ENCODE results near the gene DROSHA.

Gene DROSHA

DNA sequence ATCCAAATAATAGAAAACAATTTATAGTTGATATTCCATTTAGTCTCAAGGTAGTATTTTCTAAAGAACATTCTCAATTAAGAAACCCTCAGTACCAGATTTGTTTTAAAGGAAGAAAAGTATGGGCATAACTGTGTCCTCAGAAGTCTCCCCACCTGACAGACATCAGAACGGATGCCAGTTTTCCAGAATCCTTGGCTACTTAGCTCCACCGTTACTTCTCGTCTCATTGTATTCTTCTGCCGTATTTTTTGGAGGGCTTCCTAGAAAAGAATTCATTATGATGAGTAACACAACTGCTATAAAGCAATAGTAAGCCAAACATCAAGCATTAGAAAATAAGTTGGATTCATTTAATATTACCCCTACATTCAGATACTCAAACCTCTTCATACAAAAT is 67.8 kb downstream of the DROSHA start:
- no peak for DNase-seq (ENCODE audit: low read depth)

DNA sequence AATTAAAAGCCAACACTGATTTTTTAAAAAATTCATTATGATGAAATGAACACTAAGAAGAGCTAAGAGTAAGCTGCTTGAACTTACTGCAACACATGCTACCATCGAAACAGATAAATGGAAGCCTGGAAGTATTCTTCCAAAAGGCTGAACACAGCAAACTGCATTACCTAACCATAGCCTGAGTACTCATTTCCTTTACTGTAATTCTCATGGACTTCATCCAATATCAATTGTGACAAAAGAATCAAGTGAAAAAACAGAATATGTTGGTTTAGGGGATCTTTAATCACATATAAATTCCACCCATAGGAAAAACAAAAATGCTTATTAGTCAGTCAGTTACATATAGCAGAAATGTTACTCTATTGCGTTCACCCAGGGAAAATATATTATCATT is 68.5 kb downstream of the DROSHA start:
- no peak for DNase-seq (ENCODE audit: low read depth)

DNA sequence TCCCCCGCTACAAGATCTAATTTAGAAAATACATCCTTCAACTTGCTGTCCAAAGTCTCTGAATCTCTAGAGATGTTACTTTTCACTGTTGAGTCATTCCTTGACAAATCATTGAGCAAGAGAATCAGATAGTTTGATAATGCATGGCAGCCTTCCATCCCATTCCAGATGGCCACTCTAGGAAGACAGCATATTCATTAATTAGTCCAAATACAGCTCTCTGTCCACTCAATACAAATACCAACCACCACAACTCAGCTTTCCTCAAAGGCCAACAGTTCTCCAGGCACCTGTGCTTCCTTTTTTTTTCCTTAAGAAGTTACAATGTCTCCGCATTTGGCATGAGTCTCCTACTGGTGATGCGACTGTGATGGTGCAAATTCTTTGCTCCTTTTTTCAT is 72.3 kb downstream of the DROSHA start:
- DNase-seq (ENCODE audit: low read depth): no peak

DNA sequence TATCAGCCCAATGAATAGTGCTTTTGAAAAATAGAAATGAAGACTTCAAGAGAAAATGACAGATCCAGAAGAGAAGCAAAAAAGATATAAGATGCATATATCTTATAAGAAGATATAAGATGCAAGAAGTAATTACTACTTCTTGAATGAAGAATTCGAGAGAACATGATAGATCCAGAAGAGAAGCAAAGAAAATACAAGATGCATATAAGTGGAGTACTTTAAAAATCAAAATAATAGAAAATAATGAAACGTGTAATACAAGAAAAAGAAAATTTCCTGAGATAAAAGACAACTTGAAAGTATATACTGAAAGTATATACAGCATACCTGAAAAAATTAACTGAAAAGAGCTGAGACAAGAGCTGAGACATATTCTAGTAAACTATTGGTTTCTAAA is 76.7 kb downstream of the DROSHA start:
- no peak for DNase-seq (ENCODE audit: low read depth)

DNA sequence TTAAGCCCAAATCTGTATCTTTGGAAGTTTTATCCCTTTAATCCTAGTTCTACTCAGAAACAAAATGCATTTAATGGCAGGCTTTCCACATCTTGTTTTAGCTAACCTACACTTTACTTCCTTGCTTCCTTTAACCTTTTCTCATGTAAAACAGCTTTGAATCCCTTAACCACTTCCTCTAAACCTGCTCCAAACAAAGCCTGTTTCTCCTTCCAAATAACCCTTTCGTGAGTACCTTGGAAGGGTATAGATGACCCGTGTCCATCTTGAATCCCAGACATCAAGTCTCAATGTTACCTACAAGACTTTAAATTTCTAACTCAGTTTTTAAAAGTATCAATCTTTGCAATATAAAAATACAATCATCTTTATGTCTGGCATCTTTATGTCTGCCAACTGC is 78.4 kb downstream of the DROSHA start:
- DNase-seq (ENCODE audit: low read depth): no peak

DNA sequence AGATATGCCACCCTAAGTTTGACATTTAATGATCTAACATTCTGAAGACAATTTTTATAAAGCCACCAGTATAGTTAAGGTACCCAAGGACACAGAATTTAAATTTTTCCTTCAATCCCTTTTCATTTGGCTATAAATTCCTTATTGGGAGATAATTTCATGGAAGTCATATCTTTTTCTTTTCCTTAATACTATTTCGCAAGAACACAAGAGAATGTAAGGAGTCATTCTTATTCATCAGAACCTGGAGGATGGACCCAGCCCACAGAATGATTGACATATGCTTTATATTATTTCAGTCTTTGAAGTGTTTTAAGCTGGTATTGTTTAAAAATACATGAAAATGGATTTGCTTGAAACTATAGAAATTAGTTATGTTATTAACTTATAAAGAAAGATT is 79.6 kb downstream of the DROSHA start:
- no peak for DNase-seq (ENCODE audit: low read depth)

DNA sequence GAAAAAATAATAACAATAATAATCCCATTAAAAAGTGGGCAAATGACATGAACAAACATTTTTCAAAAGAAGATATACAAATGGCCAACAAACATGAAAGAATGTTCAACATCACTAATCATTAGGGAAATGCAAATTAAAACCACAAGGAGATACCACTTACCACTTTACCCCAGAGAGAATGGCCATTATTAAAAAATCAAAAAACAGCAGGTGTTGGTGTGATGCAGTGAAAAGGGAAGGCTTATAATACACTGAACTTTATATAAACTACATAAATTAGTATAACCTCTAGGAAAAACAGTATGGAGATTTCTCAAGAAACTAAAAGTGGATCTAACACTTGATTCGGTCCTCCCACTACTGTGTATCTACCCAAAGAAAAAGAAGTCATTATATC is 81.9 kb downstream of the DROSHA start:
- no peak for DNase-seq (ENCODE audit: low read depth)

DNA sequence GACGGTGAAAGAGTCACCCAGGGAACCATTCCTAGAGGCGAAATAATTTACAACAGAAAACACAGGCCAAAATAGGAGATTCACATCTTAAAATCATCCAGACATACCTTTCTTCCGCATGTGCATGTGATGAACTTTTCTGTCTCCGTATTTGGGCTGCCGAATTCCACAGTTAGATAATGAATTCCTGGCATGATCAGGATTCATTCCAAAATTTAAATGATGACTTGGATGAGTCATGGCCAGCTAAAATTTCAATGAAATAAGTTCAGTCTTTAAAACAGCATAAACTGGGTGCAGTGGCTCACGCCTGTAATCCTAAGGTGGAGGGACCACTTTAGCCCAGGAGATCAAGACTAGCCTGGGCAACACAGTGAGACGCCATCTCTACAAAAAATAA is 82.7 kb downstream of the DROSHA start:
- no peak for DNase-seq (ENCODE audit: low read depth)

DNA sequence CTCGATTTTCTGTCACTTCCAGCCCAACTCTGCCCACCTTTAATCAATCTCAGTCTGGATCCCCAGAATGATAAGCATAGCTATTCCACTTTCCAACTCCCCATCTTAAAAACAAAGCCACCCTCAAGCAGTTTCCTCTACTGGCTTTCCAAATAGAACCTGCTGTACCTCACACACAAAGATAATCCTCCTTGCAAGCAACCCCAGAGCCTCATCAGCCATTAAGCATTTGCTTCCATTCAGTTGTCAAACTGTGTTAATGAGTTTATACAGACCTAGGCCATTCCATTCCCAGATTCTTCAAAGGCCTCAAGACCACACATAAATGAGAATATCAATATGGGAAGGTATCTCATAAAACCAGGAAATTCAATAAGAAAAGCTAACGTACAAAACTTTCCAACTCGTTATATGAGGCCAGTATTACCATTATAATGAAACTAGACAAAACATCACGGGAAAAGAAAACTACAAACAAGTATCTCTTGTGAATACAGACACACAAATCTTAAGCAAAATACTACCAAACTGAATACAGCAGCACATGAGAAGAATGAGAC is 86.8 kb downstream of the DROSHA start:
- no peak for DNase-seq (ENCODE audit: low read depth)

DNA sequence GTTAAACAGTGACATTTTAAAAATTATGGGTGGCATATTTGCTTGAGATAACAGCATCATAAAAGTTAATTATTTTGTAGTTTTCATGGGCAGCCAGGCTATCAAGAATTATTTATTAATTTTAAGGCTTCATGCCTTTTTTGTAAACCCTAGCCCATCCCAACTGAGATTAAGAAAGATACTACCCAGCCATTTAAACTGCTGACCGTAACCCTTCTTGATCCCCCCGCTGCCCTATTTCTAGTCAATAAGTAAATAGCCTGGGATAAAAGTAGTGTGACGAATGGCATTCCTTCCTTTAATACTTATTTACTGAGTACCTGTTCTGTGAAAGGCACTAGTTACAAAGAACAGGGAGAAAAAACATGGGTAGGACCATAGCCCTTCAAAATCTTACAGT is 88.3 kb downstream of the DROSHA start:
- no peak for DNase-seq (ENCODE audit: low read depth)

DNA sequence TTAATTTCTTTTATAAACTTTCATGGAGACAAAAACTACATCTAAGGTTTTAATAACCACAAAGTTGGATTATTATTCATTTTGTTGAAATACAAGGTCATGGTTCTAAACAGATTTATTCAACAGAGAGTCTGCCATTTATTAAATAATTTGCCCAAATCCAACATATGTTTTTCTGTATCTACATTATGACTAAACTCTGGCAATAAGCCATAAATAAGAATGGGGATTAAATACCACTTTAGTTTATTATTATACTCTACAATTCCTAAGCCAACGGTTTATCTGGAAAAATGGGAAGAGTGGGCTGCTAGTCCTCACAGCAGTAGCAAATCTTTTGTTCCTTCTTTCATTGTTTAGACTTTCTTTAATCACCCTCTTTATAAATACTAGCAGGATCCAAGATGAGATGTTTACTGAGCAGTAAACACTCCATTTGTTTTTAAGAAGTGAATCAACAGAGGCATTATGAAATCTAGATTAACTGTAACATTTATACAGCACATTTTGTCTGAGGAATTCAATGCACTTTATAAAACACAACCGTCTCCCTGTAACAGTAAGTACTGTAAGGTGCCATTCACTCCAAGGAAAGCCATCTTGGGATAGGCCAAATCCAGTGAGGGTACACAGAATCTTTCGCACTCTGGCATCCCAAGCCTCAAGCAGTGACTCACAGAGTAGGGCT is 89.7 kb downstream of the DROSHA start:
- no peak for DNase-seq (ENCODE audit: low read depth)

DNA sequence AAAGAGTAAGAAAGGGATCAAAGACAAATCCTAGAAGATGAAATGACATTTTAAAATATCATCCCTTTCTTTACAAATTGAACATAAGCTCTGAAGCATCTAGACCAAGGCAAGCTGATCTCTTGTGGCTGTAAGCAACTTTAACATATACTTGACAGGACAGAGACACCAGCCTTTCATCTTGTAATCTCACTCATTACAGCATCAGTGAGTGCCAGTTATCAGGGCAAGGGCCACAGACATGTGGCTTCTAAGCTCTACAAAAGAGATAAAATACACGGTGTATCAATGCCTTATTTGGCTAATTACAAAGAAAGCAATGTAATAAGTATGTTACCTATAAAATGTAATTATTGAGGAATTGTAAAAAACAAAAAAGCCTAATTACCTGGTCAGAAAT is 95.0 kb downstream of the DROSHA start:
- DNase-seq (ENCODE audit: low read depth): no peak

DNA sequence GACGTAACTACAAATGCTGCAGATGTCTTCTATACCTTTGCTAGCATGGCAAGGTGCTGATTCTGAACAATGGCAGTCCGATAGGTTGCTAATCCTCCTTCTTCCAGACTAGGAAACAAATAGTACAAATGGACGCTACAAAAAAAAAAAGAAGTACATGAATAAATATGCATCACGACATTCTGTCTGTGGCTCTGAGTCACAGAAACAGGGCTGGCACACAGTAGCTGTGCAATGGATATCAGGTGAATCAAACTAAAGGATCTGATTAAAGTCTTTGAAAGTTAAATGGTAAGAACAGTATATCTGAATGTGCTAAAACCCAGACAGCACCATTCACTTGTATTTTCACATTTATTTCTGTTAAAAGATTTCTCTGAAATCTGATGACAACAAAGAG is 96.2 kb downstream of the DROSHA start:
- no peak for DNase-seq (ENCODE audit: low read depth)

DNA sequence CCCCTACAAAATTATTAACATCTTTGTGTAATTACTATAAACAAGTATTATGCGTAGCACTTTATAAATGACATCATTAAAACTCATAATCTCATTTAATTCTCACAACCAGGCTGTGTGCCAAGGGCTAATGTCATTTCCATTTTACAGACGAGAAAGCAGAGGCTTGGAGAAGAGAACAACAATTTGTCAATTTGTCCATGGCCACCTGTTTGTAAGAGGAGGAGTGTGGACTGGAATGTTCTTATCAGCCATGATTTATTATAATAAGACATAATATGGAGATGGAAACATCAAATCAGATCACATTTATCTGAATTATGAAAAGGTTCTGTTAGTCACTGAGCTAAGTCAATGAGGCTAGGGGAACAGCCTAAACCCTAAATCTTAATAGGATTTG is 97.0 kb downstream of the DROSHA start:
- no peak for DNase-seq (ENCODE audit: low read depth)

DNA sequence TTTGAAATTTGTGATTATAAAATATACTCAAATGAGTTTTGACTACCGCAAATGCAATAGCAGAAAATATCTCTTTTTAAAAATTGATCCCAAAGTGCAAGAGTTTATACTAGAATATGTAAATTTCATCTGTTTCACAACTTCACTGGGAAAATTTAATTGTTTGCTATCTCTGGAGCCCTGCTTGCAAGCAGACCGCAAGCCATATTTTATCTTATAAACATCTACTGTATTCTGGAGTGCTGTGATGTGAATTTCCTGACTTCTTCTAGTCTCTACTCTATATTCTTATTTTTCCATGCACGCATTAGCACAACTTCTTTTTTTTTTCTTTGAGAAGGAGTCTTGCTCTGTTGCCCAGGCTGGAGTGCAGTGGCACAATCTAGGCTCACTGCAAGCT is 98.7 kb downstream of the DROSHA start:
- DNase-seq (ENCODE audit: low read depth): no peak

DNA sequence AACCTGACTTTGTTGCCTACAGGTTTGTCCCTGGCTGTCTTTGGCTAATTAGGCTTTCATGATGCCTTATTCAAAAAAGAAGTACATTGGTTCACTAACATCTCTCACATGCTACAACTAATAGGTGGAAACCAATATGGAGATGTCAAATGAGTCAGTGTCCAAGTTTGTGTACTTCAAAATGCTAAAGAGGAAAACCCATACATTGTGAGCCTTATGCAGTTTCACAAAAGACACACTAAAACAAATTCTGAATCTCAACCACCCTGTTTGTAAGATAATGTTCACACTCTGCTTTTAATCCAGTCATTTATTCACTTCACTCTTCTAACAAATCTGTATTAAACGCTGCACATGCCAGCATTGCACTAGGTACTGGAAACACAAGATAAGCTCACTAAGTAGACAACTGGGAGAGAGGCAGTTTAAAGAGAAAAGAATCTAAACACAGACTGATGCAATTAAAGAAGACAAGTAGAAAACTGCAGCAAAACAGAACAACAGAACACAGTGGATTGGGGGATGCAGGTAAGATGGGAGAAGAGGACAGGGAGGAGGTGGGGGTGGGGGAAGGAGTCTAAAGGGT is 104.1 kb downstream of the DROSHA start:
- DNase-seq (ENCODE audit: low read depth): no peak

DNA sequence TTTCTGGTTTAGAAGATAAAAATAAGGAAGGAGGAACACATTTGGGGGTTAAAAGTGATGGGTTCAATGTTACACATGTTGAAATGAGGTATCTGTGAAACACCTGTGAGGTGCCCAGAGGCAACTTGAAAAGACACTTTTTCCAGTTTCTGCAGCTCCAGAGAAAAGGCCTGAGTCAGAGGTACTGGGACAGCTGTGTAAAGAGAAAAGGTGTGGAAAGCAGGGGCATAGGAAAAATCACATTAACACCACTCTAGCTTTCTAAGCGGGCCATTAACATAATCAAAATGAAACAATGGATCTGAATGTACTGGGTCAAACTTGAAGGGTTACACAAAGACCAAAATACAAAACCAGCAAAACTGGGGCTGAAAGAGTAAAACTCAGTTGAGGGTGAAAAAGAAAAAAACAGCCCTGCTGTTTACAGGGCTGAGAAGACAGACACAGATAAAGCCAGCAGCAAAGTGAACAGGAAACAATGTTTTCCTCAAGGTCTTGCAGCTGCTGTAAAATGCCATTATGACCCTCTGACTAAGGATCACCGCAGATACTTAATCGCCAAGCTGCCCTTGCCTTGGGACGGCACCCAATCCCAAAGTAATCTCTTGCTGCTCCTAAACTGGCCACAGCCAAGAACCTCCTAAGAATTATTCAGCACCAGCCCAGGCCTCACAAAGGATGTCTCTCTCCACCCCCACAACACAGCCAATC is 104.7 kb downstream of the DROSHA start:
- DNase-seq (ENCODE audit: low read depth): no peak

DNA sequence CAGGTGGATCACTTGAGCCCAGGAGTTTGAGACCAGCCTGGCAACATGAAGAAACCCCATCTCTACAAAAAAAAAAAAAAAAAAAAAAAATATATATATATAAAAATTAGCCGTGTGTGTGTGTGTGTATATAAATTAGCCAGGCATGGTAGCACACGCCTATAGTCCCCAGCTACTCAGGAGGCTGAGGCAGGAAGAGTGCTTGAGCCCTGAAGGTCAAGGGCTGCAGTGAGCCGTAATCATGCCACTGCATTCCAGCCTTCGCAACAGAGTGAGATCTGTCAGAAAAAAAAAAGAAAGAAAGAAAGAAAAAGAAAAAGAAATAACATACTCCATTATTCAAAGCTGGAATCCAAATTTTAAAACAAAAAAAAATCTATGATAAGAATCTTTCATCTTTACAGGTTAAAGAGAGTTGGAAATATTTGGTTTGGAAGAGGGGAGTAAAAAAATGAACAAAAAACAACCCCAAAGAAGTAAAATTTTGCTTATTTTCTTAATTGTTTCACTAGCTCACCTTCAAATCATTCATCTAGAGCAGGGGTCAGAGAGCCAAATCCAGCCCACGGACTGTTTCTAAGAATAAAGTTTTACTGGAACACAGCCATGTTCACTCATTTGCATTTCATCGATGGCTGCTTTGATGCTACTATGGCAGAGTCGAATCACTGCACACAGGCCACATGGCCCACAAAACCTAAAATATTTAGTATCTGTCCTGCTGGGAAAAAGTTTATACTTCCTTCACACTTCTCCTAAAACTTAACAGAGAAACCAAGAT is 109.9 kb downstream of the DROSHA start:
- DNase-seq (ENCODE audit: low read depth): no peak

DNA sequence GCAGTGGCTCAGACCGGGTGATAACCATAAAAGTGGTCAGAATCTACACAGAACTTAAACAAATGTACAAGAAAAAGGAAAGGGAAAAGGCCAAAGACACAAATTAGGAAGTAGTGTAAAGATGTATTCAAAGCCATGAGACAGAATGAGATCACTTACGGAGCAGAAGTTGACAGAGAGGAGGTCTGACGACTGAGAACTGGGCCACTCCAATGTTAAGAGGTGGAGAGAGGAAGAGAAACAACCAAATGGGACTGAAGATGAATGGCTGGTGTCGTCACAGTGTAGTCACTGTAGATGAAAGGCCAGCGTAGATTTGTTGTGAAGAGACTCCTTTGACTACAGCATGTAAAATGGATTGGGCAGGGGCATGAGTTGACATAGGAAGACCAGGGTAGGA is 114.4 kb downstream of the DROSHA start:
- no peak for DNase-seq (ENCODE audit: low read depth)

DNA sequence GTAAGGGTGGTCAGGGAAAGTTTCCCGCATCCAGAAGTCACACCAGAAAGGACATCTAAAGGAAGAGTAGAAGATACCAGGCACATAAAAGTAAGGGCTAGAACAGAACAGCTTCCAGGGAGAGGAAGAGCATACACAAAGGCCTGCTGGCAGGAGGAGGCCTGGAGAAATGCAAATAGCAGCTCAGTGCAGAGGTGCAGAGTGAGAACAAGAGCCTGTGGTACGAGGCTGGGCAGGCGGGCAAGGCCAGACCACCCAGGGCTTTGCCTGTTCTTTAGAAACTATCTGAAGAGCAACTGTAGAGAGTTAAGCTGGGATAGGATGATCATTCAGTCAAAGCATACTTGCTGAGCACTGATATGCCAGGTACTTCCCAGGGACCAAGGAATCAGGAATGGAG is 115.3 kb downstream of the DROSHA start:
- no peak for DNase-seq (ENCODE audit: low read depth)

DNA sequence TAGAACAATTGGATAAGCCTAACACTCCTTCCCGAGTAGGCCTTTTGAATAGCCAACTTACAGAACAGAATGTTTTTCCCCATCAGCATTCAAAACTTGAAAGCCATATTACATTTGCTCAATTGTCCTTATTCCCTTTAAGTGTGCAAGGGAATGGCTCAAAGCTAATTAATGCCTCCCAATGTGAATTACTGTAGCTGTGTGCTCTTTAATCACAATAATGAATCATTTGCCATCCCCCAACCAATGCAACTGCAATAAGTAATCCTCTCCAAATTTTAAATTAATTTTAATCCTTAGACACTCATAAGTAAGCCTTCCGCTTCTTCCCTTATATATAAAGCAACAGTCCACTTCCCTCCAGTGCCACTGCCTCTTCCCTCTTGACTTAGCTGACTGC is 115.9 kb downstream of the DROSHA start:
- no peak for DNase-seq (ENCODE audit: low read depth)

Data from stimulated activated CD8-positive, alpha-beta memory T cell treated with anti-CD3 and anti-CD28 coated beads, Interleukin-7, amount 100 ng/mL, for 24 hours (primary cell).